ENCODE measurements around the gene ATXN1.

GRCh38 chr6:16564436-16564835 lies 196.8 kb downstream of the ATXN1 start:
- TF ChIP-seq CTCF (tag by site-specific recombination; IDR thresholded peaks at IDR 0.05) (no peak), ZNF175 (tag by site-specific recombination; IDR thresholded peaks at IDR 0.05) (no peak), ZNF624 (tag by site-specific recombination; IDR thresholded peaks at IDR 0.05) (no peak), ZNF169 (tag by site-specific recombination; IDR thresholded peaks at IDR 0.05) (no peak), ZNF473 (tag by site-specific recombination; IDR thresholded peaks at IDR 0.05) (no peak), SETDB1 (IDR thresholded peaks at IDR 0.05; ENCODE audit: insufficient read length, low read length) (no peak), REST (tag by site-specific recombination; IDR thresholded peaks at IDR 0.05) (no peak), ZNF837 (tag by site-specific recombination; IDR thresholded peaks at IDR 0.05) (no peak)
